GM19240 (cell line): ENCODE measurements around the gene ELL.

Experiments used
- DNase-seq: peaks from one replicate; pipeline ENCODE4 v3.0.0; 2011; ENCODE audit warnings: low spot score; ENCODE audit not compliant: insufficient read length

The ELL gene

DNA sequence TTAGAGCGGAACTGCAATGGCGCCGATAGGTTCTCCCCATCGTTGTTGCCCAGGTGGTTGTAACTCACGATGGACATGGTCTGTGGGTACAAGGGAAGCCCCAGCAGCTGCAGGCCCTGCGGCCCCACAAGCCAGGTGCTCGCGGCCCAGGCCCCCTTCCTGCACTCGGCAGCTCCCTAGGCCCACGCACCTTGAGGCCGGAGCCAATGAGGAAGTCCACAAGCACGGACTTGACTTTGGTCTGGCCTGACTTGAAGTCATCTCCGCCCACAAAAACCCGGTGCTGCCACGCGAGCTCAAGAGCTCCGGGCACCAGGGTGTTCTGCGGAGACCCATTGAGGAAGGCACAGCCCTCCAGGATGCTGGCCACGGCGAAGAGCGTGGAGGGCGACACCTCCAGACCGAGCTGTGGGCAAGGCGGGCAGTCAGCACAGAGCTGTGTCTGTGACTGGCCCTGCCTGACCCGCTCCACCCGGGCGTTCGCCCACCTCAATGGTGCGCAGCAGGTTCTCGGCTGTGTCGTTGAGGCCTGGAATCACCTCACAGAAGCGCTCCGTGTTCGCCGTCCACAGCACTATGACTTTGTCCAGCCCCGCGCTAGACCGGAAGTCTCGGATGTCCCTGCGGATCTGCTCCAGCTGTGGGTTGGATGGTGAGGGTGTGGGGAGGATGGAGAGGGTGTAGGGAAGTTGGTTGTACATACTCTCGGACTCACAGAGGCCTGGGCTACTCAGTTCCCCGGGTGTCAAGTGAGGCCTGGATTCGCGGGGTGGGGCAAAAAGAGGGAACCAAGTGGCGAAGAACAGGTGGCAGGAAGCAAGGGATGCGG is 85.8 kb downstream of the ELL start:
- DNase-seq = no peak

DNA sequence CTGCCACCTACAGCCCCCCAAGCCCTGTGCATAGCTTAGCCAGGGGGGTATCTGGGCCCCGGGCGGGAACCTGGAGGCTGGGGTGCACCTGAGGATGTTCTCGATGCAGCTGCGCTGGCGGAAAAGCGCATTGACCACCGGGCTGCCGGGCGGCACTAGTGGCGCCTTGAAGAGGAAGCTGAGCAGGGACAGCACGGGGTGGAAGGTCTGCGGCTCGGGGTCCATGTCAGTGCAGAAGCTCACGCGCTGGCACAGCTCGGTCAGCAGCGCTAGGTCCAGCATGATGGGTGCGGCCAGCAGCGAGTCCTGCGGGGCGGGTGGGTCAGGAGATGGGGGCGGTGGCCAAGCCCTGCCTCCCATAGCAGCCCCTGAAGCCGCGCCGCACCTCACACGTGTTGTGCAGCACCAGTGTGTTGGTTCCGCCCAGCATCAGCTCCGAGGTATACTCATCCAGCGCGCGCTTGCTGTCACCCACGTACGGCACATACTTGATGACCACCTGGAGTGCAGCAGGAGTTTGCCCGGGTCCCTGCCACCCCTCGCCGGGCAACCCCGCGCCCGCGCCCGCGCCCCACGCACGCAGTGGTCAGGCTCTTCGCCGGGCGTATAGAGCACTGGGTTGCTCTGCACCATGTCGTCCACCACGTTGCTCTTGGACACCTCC is 86.6 kb downstream of the ELL start:
- no peak for DNase-seq

GRCh38 chr19:18434411-18435175 is 87.3 kb downstream of the ELL start:
- no peak for DNase-seq

DNA sequence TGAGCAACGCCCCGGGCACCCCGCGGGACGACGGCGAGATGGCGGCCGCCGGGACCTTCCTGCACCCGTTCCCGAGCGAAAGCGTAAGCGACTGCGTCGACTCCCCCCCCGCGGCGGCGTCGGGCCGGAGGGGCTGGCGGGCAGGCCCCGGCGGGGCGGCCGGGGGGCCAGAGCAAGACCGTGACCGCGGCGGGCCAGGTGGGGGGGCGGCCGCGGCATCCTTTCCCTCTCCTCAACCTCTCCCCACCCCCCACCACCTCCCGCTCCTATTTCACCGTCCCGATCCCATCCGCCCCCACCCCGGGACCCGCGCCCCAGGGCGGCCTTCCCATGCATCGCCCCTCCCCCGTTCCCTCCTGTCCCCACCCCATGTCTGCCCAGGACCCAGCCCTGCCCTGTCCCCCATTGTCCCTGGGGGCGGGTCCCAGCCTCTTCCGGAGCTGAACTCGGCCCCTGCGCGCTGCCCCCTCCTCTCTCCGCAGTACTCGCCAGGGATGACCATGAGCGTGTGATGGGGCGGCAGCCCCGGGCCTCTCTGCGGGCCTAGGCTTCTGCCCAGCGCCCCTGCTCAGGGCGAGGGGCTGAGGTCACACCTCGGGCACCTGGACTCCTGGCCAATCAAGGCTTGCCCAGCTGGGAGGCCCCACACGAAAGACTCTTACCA is 88.0 kb downstream of the ELL start:
- no peak for DNase-seq

DNA sequence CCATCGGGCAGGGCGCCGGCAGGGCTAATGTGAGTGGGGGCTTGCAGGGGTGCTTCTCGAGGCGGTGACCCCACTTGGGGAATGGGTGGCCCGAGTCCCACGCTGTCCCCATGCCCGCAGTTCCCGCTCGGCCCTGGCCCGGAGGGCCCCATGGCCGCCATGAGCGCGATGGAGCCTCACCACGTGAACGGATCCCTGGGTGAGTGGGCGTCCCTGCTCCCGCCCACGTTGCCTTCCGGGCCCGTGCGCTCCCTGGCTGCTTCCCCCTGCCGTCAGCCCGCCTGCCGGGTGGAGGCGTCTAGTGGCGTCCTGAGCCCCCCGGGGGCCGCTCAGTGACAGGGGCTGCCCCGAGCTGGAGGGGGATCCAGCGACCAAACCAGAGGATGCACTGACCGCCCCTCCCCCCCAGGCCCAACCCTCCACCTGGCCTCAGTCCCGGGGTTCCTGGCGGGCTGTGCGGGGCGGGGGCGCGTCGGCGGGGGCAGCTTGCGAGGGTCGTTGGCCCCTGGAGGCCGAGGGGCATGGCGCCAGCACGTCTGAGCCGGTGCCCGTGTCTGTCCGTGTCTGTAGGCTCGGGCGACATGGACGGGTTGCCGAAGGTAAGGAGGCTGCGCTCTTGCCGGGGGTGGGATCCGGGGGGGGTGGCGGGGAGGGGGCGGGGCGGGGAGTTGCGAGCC is 88.7 kb downstream of the ELL start:
- no peak for DNase-seq

GRCh38 chr19:18432275-18433014 is 89.4 kb downstream of the ELL start:
- no peak for DNase-seq

DNA sequence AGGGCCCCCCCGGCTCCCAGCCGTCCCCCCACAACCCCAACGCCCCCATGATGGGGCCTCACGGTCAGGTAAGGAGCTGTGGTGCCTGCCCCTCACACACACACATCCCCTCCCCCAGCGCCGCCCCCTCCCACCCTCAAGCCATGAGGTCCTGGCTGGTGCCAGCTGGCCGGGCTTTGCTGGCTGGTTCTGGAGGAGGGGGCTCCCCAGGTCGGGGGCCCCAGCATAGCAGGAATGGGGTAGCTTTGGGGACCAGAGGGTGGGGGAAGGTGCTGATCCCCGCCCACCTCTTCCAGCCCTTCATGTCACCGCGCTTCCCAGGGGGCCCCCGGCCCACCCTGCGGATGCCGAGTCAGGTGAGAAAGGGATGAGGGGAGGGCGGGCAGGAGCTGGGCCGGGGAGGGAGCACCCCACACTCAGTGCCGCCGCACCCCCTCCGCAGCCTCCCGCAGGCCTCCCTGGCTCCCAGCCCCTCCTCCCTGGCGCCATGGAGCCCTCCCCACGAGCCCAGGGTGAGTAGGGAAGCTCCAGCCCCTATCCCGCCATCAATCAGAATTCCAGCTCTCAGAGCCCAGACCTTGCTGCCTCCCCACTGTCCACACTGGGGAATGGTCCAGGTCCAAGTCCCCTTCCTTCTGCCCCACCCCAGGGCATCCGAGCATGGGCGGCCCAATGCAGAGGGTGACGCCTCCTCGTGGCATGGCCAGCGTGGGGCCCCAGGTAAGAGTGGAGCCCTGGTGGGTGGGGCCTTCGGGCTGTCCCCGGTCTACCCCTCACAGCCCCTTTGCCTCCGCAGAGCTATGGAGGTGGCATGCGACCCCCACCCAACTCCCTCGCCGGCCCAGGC is 90.3 kb downstream of the ELL start:
- no peak for DNase-seq

- DNase-seq = no peak
These were observed 91.3 kb downstream of the ELL start for GRCh38 chr19:18430417-18431144.

DNA sequence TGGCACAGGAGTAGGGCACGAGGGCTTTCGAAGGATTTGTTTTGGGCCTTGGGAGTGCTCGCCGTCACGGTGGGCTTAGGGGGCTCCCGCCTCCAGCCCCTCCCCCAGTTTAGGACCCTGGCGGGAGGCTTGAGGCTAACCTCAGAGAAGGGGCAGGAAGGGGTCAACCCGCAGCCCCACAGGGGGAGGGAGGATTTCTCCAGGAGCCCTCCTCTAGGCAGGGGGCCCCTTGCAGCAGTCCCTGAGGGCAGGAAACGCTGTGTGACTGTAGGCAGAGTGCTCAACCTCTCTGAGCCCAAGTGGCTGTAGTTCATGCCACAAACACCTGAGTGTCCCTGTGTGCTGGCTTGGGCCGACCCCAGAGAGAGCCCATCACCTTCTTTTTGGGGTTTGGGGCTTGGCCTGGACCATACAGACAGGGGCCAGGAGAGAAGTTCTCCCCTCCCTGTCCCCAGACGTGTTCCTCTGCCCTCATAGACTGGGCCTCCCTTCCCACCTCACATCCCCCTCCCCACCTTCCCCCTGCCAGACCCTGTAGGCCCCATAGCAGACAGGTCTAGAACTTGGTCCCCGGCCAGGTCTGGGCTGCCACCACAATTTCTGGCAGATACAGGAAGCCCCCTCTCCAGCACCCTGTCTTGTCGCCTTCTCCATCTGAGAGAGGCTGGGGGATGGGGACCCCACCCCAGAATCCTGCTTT is 92.0 kb downstream of the ELL start:
- DNase-seq = no peak

- DNase-seq = no peak
These were observed 92.8 kb downstream of the ELL start for GRCh38 chr19:18428787-18429674.

DNA sequence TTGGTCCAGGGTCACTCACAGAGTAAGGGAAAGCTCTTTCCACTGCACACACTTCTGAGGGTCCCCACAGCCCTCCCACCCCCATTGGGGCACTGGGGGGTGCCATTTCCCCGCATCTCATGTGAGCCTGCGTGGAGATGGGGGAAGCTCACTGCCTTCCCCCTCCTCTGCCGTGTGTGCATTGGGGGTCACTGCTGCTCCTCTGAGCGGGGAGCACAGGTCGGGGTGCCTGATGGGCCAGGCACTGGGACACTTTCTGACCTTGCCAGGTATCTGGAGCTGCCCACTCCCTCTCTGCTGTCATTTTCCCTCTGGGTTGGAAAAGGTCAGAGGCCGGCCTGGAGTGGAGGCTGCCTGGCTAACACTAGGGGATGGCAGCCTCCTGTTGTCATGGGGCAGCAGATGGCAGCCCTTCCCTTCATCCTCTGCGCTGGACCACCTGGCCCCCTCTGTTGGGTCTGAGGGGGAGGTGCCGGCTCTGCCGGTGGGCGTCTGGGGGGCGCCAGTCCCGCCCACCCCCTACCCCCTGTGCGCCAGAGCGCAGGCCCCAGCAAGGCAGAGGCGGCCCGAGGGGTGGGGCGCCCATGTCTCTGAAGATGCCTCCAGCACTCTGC is 93.6 kb downstream of the ELL start:
- DNase-seq = no peak

DNA sequence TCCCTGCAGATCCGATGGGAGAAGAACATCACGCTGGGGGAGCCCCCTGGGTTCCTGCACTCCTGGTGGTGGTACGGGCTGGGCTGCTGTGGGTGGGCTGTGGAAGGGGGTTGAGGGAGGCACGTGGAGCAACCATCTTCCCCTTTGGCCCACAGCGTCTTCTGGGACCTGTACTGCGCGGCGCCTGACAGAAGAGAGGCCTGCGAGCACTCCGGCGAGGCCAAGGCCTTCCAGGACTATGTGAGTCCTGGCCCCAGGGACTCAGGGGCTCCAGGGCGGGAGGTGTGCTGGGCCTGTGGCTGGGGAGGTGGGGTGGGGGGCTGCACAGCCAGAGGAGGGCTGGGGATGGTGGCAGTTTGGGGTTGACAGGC is 94.1 kb downstream of the ELL start:
- no peak for DNase-seq

- no peak for DNase-seq
These were observed 94.7 kb downstream of the ELL start for GRCh38 chr19:18427080-18427742.

GRCh38 chr19:18426416-18426767 is 95.5 kb downstream of the ELL start:
- DNase-seq = no peak

- no peak for DNase-seq
These were observed 96.1 kb downstream of the ELL start for GRCh38 chr19:18425515-18426415.
